Measurements from ENCODE around the gene APEH. TPM values are rescaled to one million over a fixed set of nuclear protein-coding genes. Genes with fewer than 3 reads are reported as not detected.

Gene APEH
- total RNA-seq, 1 donor from 2014 or later, result 80.8 TPM

DNA sequence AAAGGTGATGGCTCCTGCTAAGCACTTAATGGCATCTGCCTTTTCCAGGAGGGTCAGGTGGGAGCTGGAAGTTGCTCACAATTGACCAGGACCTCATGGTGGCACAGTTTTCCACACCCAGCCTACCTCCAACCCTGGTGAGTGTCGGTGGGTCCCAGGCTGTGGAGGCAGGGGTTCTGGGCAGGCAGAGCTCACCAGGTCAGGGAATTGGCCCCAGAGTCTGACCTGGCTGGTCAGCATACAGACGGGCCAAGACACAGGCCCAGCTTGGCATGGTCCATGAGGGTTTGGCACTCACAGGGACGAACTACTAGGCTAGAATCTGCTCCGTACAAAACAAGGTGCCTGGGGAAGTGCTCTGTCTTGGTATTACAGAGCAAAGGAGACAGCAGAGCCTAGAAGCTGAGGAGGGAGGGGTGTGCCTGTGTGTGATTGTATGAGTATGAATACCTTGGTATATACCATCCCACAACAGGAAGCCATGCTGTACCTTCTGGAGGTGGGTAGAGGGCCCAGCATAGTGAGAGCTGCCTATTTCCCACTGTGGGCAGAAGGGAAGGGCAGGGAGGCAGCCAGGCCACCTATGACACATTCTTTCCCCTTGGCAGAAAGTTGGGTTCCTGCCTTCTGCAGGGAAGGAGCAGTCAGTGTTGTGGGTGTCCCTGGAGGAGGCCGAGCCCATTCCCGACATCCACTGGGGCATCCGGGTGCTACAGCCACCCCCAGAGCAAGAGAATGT, 6.5 kb downstream of the APEH start:
- Histone ChIP-seq H2AFZ (ENCODE audit: low read depth, low read length) (no peak overlapping the region), H3K9me3 (ENCODE audit: insufficient read depth, low read depth, low read length) (no peaks in the 10 kb centered on the region), H3K27ac (ENCODE audit: low read depth, low read length) (no peak overlapping the region), H3K27me3 (ENCODE audit: insufficient read depth, low read length) (no peaks in the 10 kb centered on the region), H4K20me1 (ENCODE audit: insufficient read depth, low read length) (peaks cover 38% of the 10 kb centered on the region), H3K4me1 (ENCODE audit: insufficient read depth, low read length) (no peaks in the 10 kb centered on the region), H3K4me3 (ENCODE audit: insufficient read depth, low read depth, low read length) (no peak overlapping the region), H3K9ac (ENCODE audit: low read length) (no peak overlapping the region), H3K36me3 (ENCODE audit: insufficient read depth, low read length) (peaks cover 23% of the 10 kb centered on the region), H3K79me2 (ENCODE audit: insufficient read depth, low read length) (peaks cover 3% of the 10 kb centered on the region), H3K4me2 (ENCODE audit: low read length) (no peak overlapping the region)
- DNase-seq (ENCODE audit: low read depth) (no peak), FAIRE-seq (no peak)
- Mint-ChIP-seq H3K36me3 (ENCODE audit: low read depth, unreplicated experiment) (peaks cover 24% of the 10 kb centered on the region), H3K4me1 (ENCODE audit: low read depth, unreplicated experiment) (peaks cover 2% of the 10 kb centered on the region), H3K27ac (ENCODE audit: unreplicated experiment) (no peak overlapping the region), H3K27me3 (ENCODE audit: low read depth, unreplicated experiment) (no peaks in the 10 kb centered on the region), H3K9me3 (ENCODE audit: unreplicated experiment) (no peaks in the 10 kb centered on the region), H3K4me3 (ENCODE audit: unreplicated experiment) (no peak overlapping the region)
- TF ChIP-seq, protein P1, sequence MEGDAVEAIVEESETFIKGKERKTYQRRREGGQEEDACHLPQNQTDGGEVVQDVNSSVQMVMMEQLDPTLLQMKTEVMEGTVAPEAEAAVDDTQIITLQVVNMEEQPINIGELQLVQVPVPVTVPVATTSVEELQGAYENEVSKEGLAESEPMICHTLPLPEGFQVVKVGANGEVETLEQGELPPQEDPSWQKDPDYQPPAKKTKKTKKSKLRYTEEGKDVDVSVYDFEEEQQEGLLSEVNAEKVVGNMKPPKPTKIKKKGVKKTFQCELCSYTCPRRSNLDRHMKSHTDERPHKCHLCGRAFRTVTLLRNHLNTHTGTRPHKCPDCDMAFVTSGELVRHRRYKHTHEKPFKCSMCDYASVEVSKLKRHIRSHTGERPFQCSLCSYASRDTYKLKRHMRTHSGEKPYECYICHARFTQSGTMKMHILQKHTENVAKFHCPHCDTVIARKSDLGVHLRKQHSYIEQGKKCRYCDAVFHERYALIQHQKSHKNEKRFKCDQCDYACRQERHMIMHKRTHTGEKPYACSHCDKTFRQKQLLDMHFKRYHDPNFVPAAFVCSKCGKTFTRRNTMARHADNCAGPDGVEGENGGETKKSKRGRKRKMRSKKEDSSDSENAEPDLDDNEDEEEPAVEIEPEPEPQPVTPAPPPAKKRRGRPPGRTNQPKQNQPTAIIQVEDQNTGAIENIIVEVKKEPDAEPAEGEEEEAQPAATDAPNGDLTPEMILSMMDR (IDR thresholded peaks at IDR 0.05; ENCODE audit: insufficient read depth, low read depth, low read length), result no peak
- no peak for TF ChIP-seq EZH2 (IDR thresholded peaks at IDR 0.05; ENCODE audit: insufficient read depth, low read length)

DNA sequence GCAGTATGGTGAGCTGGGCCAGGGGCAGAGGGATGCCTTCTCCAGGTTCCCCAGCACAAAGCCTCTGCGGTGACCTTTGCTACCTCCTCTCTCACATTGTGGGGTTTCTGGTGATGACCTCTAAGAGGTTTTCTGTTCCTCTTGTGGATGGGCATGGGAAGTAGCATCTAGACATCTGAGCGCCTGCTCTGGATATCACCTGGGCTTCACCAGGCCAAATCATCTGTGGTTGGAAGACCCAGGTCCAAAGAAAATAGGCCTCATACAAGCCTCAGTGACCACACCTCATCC, 7.0 kb downstream of the APEH start:
- Histone ChIP-seq H4K20me1 (ENCODE audit: insufficient read depth, low read length) (peaks cover 36% of the 10 kb centered on the region), H3K4me2 (ENCODE audit: low read length) (no peak overlapping the region), H3K9me3 (ENCODE audit: insufficient read depth, low read depth, low read length) (no peaks in the 10 kb centered on the region), H3K27ac (ENCODE audit: low read depth, low read length) (no peak overlapping the region), H3K36me3 (ENCODE audit: insufficient read depth, low read length) (peaks cover 21% of the 10 kb centered on the region), H2AFZ (ENCODE audit: low read depth, low read length) (no peak overlapping the region), H3K27me3 (ENCODE audit: insufficient read depth, low read length) (peaks cover under 1% of the 10 kb centered on the region), H3K79me2 (ENCODE audit: insufficient read depth, low read length) (no peaks in the 10 kb centered on the region), H3K9ac (ENCODE audit: low read length) (no peak overlapping the region), H3K4me1 (ENCODE audit: insufficient read depth, low read length) (no peaks in the 10 kb centered on the region), H3K4me3 (ENCODE audit: insufficient read depth, low read depth, low read length) (no peak overlapping the region)
- Mint-ChIP-seq H3K9me3 (ENCODE audit: unreplicated experiment) (no peaks in the 10 kb centered on the region), H3K4me1 (ENCODE audit: low read depth, unreplicated experiment) (no peaks in the 10 kb centered on the region), H3K36me3 (ENCODE audit: low read depth, unreplicated experiment) (peaks cover 18% of the 10 kb centered on the region), H3K4me3 (ENCODE audit: unreplicated experiment) (no peak overlapping the region), H3K27me3 (ENCODE audit: low read depth, unreplicated experiment) (no peaks in the 10 kb centered on the region), H3K27ac (ENCODE audit: unreplicated experiment) (no peak overlapping the region)
- DNase-seq (ENCODE audit: low read depth), result no peak
- TF ChIP-seq, protein P1 (IDR thresholded peaks at IDR 0.05; ENCODE audit: insufficient read depth, low read depth, low read length), result no peak
- TF ChIP-seq EZH2 (IDR thresholded peaks at IDR 0.05; ENCODE audit: insufficient read depth, low read length), result no peak
- no peak for FAIRE-seq

DNA sequence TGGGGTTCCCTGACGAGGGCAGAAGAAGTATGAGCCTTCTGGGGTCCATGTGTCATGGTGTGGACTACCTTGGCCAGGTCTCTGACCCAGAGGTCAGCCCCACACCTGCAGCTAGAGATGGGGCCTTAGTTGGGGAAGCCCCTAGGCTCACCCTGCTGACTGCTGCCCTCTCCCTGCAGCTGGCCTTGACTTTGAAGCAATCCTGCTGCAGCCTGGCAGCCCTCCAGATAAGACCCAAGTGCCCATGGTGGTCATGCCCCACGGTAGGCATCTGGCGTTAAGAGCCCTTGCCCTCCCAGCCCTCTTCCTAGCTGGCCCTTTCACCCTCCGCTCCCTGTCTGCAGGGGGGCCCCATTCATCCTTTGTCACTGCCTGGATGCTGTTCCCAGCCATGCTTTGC, 7.4 kb downstream of the APEH start:
- no peak for TF ChIP-seq EZH2 (IDR thresholded peaks at IDR 0.05; ENCODE audit: insufficient read depth, low read length)
- TF ChIP-seq, protein P1 (IDR thresholded peaks at IDR 0.05; ENCODE audit: insufficient read depth, low read depth, low read length), result no peak
- Histone ChIP-seq H3K4me3 (ENCODE audit: insufficient read depth, low read depth, low read length) (no peak overlapping the region), H3K79me2 (ENCODE audit: insufficient read depth, low read length) (no peaks in the 10 kb centered on the region), H3K27ac (ENCODE audit: low read depth, low read length) (no peak overlapping the region), H3K9ac (ENCODE audit: low read length) (no peak overlapping the region), H3K9me3 (ENCODE audit: insufficient read depth, low read depth, low read length) (no peaks in the 10 kb centered on the region), H3K4me2 (ENCODE audit: low read length) (no peak overlapping the region), H4K20me1 (ENCODE audit: insufficient read depth, low read length) (peaks cover 36% of the 10 kb centered on the region), H3K27me3 (ENCODE audit: insufficient read depth, low read length) (peaks cover 3% of the 10 kb centered on the region), H3K4me1 (ENCODE audit: insufficient read depth, low read length) (no peaks in the 10 kb centered on the region), H2AFZ (ENCODE audit: low read depth, low read length) (no peak overlapping the region), H3K36me3 (ENCODE audit: insufficient read depth, low read length) (peaks cover 17% of the 10 kb centered on the region)
- no peaks in the 10 kb centered on the region for H3K4me1 Mint-ChIP-seq (ENCODE audit: low read depth, unreplicated experiment)
- H3K36me3 Mint-ChIP-seq (ENCODE audit: low read depth, unreplicated experiment), result peaks cover 17% of the 10 kb centered on the region
- H3K27me3 Mint-ChIP-seq (ENCODE audit: low read depth, unreplicated experiment), result no peaks in the 10 kb centered on the region
- FAIRE-seq (no peak), DNase-seq (ENCODE audit: low read depth) (no peak)
- H3K9me3 Mint-ChIP-seq (ENCODE audit: unreplicated experiment), result no peaks in the 10 kb centered on the region
- H3K4me3 Mint-ChIP-seq (ENCODE audit: unreplicated experiment), result no peak overlapping the region
- no peak overlapping the region for H3K27ac Mint-ChIP-seq (ENCODE audit: unreplicated experiment)

Data from astrocyte (in vitro differentiated cells and primary cell).